DOHH2 (cell line): ENCODE results near the gene TMEFF2.

Source experiments
- H3F3A ChIP-seq: fragments of 200-600 bp; sonication (generic), shearing (Covaris generic); 2 replicates; pipeline ENCODE4 v1.6.0; 2016; ENCODE audit warnings: antibody characterized with exemption, mild to moderate bottlenecking; ENCODE audit not compliant: control insufficient read depth, insufficient read depth
- H3K27ac ChIP-seq: fragments of 200-600 bp; sonication (generic); 2 replicates; pipeline ENCODE4 v1.5.1; 2014; ENCODE audit warnings: low read depth, mild to moderate bottlenecking, low read length, moderate library complexity
- H3K27me3 ChIP-seq: fragments of 200-600 bp; sonication (generic); 2 replicates; pipeline ENCODE4 v1.6.1; 2014; ENCODE audit warnings: mild to moderate bottlenecking, low read length, mixed read lengths; ENCODE audit not compliant: control insufficient read depth
- H3K36me3 ChIP-seq: fragments of 200-600 bp; sonication (generic); 2 replicates; pipeline ENCODE4 v1.6.1; 2014; ENCODE audit warnings: mild to moderate bottlenecking, low read length, moderate library complexity, mixed read lengths; ENCODE audit not compliant: control insufficient read depth
- H3K4me1 ChIP-seq: fragments of 200-600 bp; sonication (generic); 2 replicates; pipeline ENCODE4 v1.6.1; 2014; ENCODE audit warnings: mild to moderate bottlenecking, low read length, mixed read lengths; ENCODE audit not compliant: control insufficient read depth
- H3K4me2 ChIP-seq: fragments of 200-600 bp; sonication (generic); 2 replicates; pipeline ENCODE4 v1.6.0; 2014; ENCODE audit warnings: mild to moderate bottlenecking, low read length, moderate library complexity
- H3K4me3 ChIP-seq: fragments of 200-600 bp; sonication (generic); 2 replicates; pipeline ENCODE4 v1.5.1; 2014; ENCODE audit warnings: mild to moderate bottlenecking, low read length, mixed read lengths
- H3K79me2 ChIP-seq: fragments of 200-600 bp; sonication (generic); 2 replicates; pipeline ENCODE4 v1.6.1; 2014; ENCODE audit warnings: mild to moderate bottlenecking, low read length, mixed read lengths; ENCODE audit not compliant: control insufficient read depth
- H3K9me2 ChIP-seq: fragments of 200-600 bp; sonication (generic); replicated peaks from 2 replicates; pipeline ENCODE4 v1.6.1; 2014; ENCODE audit warnings: mild to moderate bottlenecking, low read length, mixed read lengths; ENCODE audit not compliant: control insufficient read depth
- H3K9me3 ChIP-seq: fragments of 200-600 bp; sonication (generic); 2 replicates; pipeline ENCODE4 v1.6.1; 2014; ENCODE audit warnings: antibody characterized with exemption, low read length, mixed read lengths; ENCODE audit not compliant: control insufficient read depth, insufficient read depth
- H4K20me1 ChIP-seq: fragments of 200-600 bp; sonication (generic); 2 replicates; pipeline ENCODE4 v1.6.0; 2014; ENCODE audit warnings: low read depth, mild to moderate bottlenecking, antibody characterized with exemption, low read length, moderate library complexity; ENCODE audit not compliant: control insufficient read depth, insufficient read depth
- EZH2phosphoT487 ChIP-seq: fragments of 200-600 bp; sonication (generic); IDR thresholded peaks from 2 replicates; pipeline ENCODE4 v1.6.1; 2017; ENCODE audit warnings: borderline replicate concordance, mild to moderate bottlenecking, antibody characterized with exemption, low read length, moderate library complexity, mixed read lengths
- TF ChIP-seq, protein P1 (sequence below): fragments of 200-600 bp; sonication (generic); IDR thresholded peaks from one replicate; pipeline ENCODE4 v1.5.1; 2014; ENCODE audit warnings: antibody characterized with exemption, mild to moderate bottlenecking, low read depth, low read length; ENCODE audit not compliant: poor library complexity, severe bottlenecking

The TMEFF2 gene

DNA sequence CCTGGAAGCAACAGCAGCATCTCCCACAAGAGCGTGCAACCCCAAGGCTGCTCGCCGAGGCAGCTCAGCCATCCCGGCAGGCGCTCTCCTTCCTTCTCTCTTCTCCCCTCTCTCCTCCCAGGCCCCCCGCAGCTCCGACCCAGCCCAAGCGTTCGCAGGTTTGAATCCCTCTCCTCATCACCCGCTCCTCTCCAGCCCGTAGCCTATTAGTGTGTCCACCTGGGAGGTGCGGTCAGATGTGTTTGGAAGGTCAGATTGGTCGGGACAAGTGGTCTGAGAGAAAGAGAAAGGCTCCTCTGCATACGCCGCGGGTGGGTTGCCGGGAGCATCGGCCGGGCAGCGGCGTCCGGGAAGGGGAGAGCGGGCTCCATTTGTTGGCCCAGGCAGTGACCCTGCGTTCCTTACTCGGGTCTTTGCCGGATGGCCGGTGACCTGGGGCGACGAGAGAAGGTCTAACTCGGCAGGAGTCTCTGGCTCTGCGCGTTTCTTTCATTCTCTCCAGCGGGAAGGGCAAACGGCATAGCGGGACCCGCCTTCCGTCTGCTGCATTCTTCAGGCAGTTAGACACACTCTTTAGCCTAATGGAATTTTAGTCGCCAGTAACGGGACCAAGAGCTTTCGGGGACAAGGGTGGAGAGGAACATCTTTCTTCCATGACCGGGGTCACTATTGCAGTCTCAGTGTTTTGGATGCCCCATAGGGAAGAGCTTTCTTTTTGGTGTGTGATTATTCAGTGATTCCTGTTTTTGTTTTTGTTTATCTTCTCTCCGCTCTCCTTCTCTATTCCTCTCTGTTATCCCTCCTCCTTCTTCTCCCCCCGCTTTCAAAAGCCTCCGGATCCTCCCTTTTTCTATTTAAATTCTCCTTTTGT is 1.1 kb upstream of the TMEFF2 start:
- TF ChIP-seq, protein P1, sequence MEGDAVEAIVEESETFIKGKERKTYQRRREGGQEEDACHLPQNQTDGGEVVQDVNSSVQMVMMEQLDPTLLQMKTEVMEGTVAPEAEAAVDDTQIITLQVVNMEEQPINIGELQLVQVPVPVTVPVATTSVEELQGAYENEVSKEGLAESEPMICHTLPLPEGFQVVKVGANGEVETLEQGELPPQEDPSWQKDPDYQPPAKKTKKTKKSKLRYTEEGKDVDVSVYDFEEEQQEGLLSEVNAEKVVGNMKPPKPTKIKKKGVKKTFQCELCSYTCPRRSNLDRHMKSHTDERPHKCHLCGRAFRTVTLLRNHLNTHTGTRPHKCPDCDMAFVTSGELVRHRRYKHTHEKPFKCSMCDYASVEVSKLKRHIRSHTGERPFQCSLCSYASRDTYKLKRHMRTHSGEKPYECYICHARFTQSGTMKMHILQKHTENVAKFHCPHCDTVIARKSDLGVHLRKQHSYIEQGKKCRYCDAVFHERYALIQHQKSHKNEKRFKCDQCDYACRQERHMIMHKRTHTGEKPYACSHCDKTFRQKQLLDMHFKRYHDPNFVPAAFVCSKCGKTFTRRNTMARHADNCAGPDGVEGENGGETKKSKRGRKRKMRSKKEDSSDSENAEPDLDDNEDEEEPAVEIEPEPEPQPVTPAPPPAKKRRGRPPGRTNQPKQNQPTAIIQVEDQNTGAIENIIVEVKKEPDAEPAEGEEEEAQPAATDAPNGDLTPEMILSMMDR: no peak
- TF ChIP-seq EZH2phosphoT487: no peak
- Histone ChIP-seq H3K79me2 (no peaks in the 10 kb centered on the region), H4K20me1 (no peaks in the 10 kb centered on the region), H3F3A (no peaks in the 10 kb centered on the region), H3K27ac (no peak overlapping the region), H3K27me3 (no peaks in the 10 kb centered on the region), H3K9me2 (no peaks in the 10 kb centered on the region), H3K4me3 (no peak overlapping the region), H3K4me1 (no peaks in the 10 kb centered on the region), H3K4me2 (no peak overlapping the region), H3K36me3 (no peaks in the 10 kb centered on the region), H3K9me3 (peaks cover 4% of the 10 kb centered on the region; the same call in 1 of the 2 replicates)

DNA sequence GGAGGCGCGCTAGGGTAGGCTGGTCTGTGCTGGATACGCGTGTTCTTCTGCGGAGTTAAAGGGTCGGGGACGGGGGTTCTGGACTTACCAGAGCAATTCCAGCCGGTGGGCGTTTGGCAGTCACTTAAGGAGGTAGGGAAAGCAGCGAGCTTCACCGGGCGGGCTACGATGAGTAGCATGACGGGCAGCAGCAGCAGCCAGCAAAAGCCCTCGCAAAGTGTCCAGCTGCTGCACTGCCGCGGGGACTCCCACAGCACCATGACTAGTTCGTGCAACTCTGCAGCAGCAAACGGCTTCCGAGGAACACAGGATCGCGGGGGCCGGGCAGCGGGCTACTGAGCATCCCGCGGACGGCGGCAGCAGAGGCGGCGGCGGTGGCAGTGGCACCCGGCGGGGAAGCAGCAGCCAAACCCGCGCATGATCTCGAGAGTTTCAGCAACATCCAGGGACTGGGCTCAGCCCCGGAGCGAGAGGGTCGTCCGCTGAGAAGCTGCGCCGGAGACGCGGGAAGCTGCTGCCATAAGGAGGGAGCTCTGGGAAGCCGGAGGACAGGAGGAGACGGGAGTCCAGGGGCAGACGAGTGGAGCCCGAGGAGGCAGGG is 368 bp downstream of the TMEFF2 start:
- Histone ChIP-seq H3K9me3 (peaks cover 4% of the 10 kb centered on the region; the same call in 1 of the 2 replicates), H3K4me3 (no peak overlapping the region), H4K20me1 (no peaks in the 10 kb centered on the region), H3K36me3 (no peaks in the 10 kb centered on the region), H3K4me2 (no peak overlapping the region), H3K4me1 (no peaks in the 10 kb centered on the region), H3K9me2 (no peaks in the 10 kb centered on the region), H3K27me3 (no peaks in the 10 kb centered on the region), H3F3A (no peaks in the 10 kb centered on the region), H3K27ac (no peak overlapping the region), H3K79me2 (no peaks in the 10 kb centered on the region)
- TF ChIP-seq, protein P1: no peak
- no peak for TF ChIP-seq EZH2phosphoT487

- Histone ChIP-seq H3K27me3 (no peaks in the 10 kb centered on the region), H3K4me3 (no peak overlapping the region)
Measured at GRCh38 chr2:192190474-192190873, 4.3 kb downstream of the TMEFF2 start.

More at GRCh38 chr2:192190474-192190873, 4.3 kb downstream of the TMEFF2 start:
- Histone ChIP-seq H3F3A (no peaks in the 10 kb centered on the region), H3K36me3 (no peaks in the 10 kb centered on the region), H4K20me1 (no peaks in the 10 kb centered on the region), H3K9me3 (peaks cover 4% of the 10 kb centered on the region; the same call in 1 of the 2 replicates), H3K4me1 (no peaks in the 10 kb centered on the region), H3K27ac (no peak overlapping the region), H3K79me2 (no peaks in the 10 kb centered on the region), H3K4me2 (no peak overlapping the region), H3K9me2 (no peaks in the 10 kb centered on the region)
- no peak for TF ChIP-seq EZH2phosphoT487
- TF ChIP-seq, protein P1: peak; percentile 39
